HL-60 (cell line): ENCODE measurements around the gene SLC5A1.
"Not testable (repeated sequence)": the region's sequence is repeated elsewhere in the genome, so short reads cannot be mapped to it uniquely, and the experiment has no call there.

Experiments used
- DNase-seq, 2 experiments: peaks; one replicate each; pipeline ENCODE4 v3.0.0-alpha.2; 2010 to 2020; ENCODE audit warnings: low read depth in 1 of 2, low spot score in 1 of 2
- H3K27ac ChIP-seq: fragments of 250-450 bp; sonication (Bioruptor Pico); replicated peaks from 2 replicates; pipeline ENCODE4 v1.5.1; 2020; ENCODE audit warnings: mild to moderate bottlenecking, moderate library complexity
- H3K27me3 ChIP-seq: fragments of 250-450 bp; sonication (Bioruptor Pico); 2 replicates; pipeline ENCODE4 v1.5.1; 2021; ENCODE audit warnings: mild to moderate bottlenecking, moderate library complexity; ENCODE audit not compliant: insufficient read depth, poor library complexity, severe bottlenecking
- H3K4me3 ChIP-seq: replicated peaks from 2 replicates; pipeline ENCODE4 v1.5.1; 2011; ENCODE audit warnings: mild to moderate bottlenecking, control low read depth, low read length; ENCODE audit not compliant: insufficient read depth
- GABPA ChIP-seq: IDR thresholded peaks from 2 replicates; pipeline ENCODE4 v1.6.1; 2012; ENCODE audit warnings: low read depth
- POLR2AphosphoS5 ChIP-seq: IDR thresholded peaks from 2 replicates; pipeline ENCODE4 v1.6.1; 2012; ENCODE audit warnings: low read depth
- SPI1 ChIP-seq: IDR thresholded peaks from 2 replicates; pipeline ENCODE4 v1.6.1; 2012; ENCODE audit warnings: low read depth, mild to moderate bottlenecking, borderline replicate concordance
- TF ChIP-seq, protein P1 (sequence below): IDR thresholded peaks from 2 replicates; pipeline ENCODE4 v1.6.1; 2012; ENCODE audit warnings: low read depth; ENCODE audit not compliant: insufficient replicate concordance
- TF ChIP-seq, protein P2 (sequence below): IDR thresholded peaks from one replicate; pipeline ENCODE4 v1.5.1; 2011; ENCODE audit warnings: low read length, control low read depth, inconsistent platforms; ENCODE audit not compliant: insufficient read depth

SLC5A1 gene

DNA sequence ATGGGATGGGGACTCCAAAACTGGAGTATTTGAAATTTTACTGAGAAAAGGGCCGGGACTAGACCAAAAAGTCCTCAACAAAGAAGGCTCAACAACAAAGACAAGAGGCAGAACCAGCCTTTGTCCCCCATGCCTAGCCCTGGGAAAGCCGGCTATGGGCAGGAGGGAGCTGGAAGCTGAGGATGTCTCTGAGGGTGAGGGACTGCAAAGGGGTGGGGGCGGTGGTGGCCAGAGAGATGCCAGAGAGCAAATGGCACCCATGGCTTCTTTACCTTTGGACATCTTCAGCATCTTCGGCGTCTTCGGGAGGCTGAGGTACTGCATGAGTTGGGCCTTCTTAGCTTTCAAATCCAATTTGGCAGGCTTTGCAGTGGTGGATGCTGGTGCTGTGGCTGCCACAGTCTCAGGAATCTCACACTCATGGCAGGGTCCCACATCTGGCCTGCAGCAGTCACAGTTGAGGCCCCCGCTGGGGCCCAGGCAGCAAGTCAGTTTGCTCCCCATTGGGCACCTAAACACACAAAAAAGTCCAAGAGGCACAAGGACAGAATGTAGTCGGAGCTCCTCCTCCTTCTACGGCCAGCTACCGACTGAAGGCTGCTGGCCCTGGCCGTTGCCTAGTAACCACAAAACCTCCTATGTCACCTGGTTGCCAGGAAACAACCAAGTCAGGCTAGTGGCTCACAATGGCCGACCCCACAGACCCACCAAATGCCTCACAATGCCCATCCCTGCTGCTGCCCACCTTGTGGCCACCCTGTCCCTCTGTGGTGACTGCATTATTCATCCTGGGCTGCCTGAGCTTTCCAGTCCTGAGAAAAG, 115.9 kb downstream of the SLC5A1 start, which contains the start of gene C22orf42:
C22orf42 (minus strand) TSS at position 592 of the 822 bp plus-strand sequence; CDS start at position 504, 88 bp downstream.
- Histone ChIP-seq H3K27ac (no peak within 1 kb of the TSS), H3K27me3 (no peaks in the 10 kb centered on the region), H3K4me3 (no peak within 1 kb of the TSS)
- TF ChIP-seq, protein P1, sequence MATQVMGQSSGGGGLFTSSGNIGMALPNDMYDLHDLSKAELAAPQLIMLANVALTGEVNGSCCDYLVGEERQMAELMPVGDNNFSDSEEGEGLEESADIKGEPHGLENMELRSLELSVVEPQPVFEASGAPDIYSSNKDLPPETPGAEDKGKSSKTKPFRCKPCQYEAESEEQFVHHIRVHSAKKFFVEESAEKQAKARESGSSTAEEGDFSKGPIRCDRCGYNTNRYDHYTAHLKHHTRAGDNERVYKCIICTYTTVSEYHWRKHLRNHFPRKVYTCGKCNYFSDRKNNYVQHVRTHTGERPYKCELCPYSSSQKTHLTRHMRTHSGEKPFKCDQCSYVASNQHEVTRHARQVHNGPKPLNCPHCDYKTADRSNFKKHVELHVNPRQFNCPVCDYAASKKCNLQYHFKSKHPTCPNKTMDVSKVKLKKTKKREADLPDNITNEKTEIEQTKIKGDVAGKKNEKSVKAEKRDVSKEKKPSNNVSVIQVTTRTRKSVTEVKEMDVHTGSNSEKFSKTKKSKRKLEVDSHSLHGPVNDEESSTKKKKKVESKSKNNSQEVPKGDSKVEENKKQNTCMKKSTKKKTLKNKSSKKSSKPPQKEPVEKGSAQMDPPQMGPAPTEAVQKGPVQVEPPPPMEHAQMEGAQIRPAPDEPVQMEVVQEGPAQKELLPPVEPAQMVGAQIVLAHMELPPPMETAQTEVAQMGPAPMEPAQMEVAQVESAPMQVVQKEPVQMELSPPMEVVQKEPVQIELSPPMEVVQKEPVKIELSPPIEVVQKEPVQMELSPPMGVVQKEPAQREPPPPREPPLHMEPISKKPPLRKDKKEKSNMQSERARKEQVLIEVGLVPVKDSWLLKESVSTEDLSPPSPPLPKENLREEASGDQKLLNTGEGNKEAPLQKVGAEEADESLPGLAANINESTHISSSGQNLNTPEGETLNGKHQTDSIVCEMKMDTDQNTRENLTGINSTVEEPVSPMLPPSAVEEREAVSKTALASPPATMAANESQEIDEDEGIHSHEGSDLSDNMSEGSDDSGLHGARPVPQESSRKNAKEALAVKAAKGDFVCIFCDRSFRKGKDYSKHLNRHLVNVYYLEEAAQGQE, result no peak
- TF ChIP-seq, protein P2, sequence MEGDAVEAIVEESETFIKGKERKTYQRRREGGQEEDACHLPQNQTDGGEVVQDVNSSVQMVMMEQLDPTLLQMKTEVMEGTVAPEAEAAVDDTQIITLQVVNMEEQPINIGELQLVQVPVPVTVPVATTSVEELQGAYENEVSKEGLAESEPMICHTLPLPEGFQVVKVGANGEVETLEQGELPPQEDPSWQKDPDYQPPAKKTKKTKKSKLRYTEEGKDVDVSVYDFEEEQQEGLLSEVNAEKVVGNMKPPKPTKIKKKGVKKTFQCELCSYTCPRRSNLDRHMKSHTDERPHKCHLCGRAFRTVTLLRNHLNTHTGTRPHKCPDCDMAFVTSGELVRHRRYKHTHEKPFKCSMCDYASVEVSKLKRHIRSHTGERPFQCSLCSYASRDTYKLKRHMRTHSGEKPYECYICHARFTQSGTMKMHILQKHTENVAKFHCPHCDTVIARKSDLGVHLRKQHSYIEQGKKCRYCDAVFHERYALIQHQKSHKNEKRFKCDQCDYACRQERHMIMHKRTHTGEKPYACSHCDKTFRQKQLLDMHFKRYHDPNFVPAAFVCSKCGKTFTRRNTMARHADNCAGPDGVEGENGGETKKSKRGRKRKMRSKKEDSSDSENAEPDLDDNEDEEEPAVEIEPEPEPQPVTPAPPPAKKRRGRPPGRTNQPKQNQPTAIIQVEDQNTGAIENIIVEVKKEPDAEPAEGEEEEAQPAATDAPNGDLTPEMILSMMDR, result no peak
- TF ChIP-seq POLR2AphosphoS5 (no peak), GABPA (no peak), SPI1 (no peak)
- no peak for DNase-seq

GRCh38 chr22:32160411-32160810, 117.3 kb downstream of the SLC5A1 start:
- not testable (repeated sequence) for H3K27me3 ChIP-seq, DNase-seq, H3K27ac ChIP-seq, H3K4me3 ChIP-seq
